GM12865 (cell line): ENCODE results near the gene PRR15.

Experiments used
- DNase-seq: peaks from one replicate; pipeline ENCODE4 v3.0.0; 2010; ENCODE audit warnings: low read depth
- H3K4me3 ChIP-seq: 2 replicates; pipeline ENCODE4 v1.5.1; 2011; ENCODE audit warnings: mild to moderate bottlenecking, low read depth, low read length, control low read depth
- CTCF ChIP-seq: IDR thresholded peaks from 2 replicates; pipeline ENCODE4 v1.5.1; 2011; ENCODE audit warnings: low read length, control low read depth, low read depth, inconsistent platforms; ENCODE audit not compliant: insufficient read depth; ENCODE audit errors: missing control alignments

PRR15 gene

GRCh38 chr7:29588900-29589696 is 25.5 kb downstream of the PRR15 start:
- peak; percentile 90 for TF ChIP-seq CTCF
- peak; percentile 57 for DNase-seq
- no peak overlapping the region for H3K4me3 ChIP-seq

- no peak for DNase-seq
- no peak overlapping the region for H3K4me3 ChIP-seq
- TF ChIP-seq CTCF, result no peak
Observed at GRCh38 chr7:29592866-29593265, 29.2 kb downstream of the PRR15 start.

- no peak for TF ChIP-seq CTCF
- DNase-seq, result no peak
- H3K4me3 ChIP-seq, result no peak overlapping the region
Observed at GRCh38 chr7:29593459-29593858, 29.8 kb downstream of the PRR15 start.

- no peak for DNase-seq
- H3K4me3 ChIP-seq, result no peak overlapping the region
- TF ChIP-seq CTCF, result no peak
Observed at GRCh38 chr7:29596593-29597178, 33.1 kb downstream of the PRR15 start.

- no peak overlapping the region for H3K4me3 ChIP-seq
- DNase-seq, result no peak
- TF ChIP-seq CTCF, result no peak
Observed at GRCh38 chr7:29597266-29597665, 33.6 kb downstream of the PRR15 start.

- DNase-seq, result no peak
- no peak for TF ChIP-seq CTCF
- no peak overlapping the region for H3K4me3 ChIP-seq
Observed at GRCh38 chr7:29598137-29598536, 34.5 kb downstream of the PRR15 start.
